Activated T-helper 2 cell treated with anti-CD3 and anti-CD28 coated beads, Interferon-gamma antibody, Interleukin-2, Interleukin-4, amounts not matched to agents 10 μg/mL and 5 μg/mL and 100 μg/mL, durations not matched to agents 14 hours and 24 hours and 36 hours (primary cell): Measurements from ENCODE around the gene KCNK2. TPM values are rescaled to one million over a fixed set of nuclear protein-coding genes. Genes with fewer than 3 reads are reported as not detected.

Source experiments
- DNase-seq: peaks from one replicate; pipeline ENCODE4 v3.0.0; 2021; ENCODE audit warnings: low spot score
- H3K27ac Mint-ChIP-seq: one replicate; pipeline ENCODE4 v1.8.0; 2021; ENCODE audit warnings: mixed read lengths
- H3K27me3 Mint-ChIP-seq: one replicate; pipeline ENCODE4 v1.8.0; 2021; ENCODE audit warnings: low read depth, mixed read lengths
- H3K36me3 Mint-ChIP-seq: one replicate; pipeline ENCODE4 v1.8.0; 2021; ENCODE audit warnings: low read depth, mixed read lengths
- H3K4me1 Mint-ChIP-seq: one replicate; pipeline ENCODE4 v1.8.0; 2021; ENCODE audit warnings: low read depth, mixed read lengths
- H3K4me3 Mint-ChIP-seq: one replicate; pipeline ENCODE4 v1.8.0; 2021; ENCODE audit warnings: low read depth, mild to moderate bottlenecking, moderate library complexity, mixed read lengths
- H3K9me3 Mint-ChIP-seq: one replicate; pipeline ENCODE4 v1.8.0; 2021; ENCODE audit warnings: mixed read lengths
- intact Hi-C: fragments of 100-400 bp; cut with micrococcal nuclease; formaldehyde crosslinking; loops from one replicate; pipeline ENCODE4 v1.15.1; 2023
- total RNA-seq: library from RNA; stranded (reverse); gene quantifications from 2 replicates; pipeline ENCODE4 v1.2.3, GENCODE V29; 2022

The KCNK2 gene
- total RNA-seq, 1 donor from 2014 or later = not detected

GRCh38 chr1:215071078-215071477, 11.5 kb upstream of the KCNK2 start:
- H3K9me3 Mint-ChIP-seq = no peaks in the 10 kb centered on the region
- intact Hi-C loops = no loop called here
- H3K4me3 Mint-ChIP-seq = no peak overlapping the region
- peaks cover 3% of the 10 kb centered on the region for H3K27me3 Mint-ChIP-seq
- H3K36me3 Mint-ChIP-seq = no peaks in the 10 kb centered on the region
- H3K27ac Mint-ChIP-seq = no peak overlapping the region
- DNase-seq = no peak
- no peaks in the 10 kb centered on the region for H3K4me1 Mint-ChIP-seq

GRCh38 chr1:215076322-215076721, 6.2 kb upstream of the KCNK2 start:
- no peaks in the 10 kb centered on the region for H3K9me3 Mint-ChIP-seq
- intact Hi-C loops = no loop called here

GRCh38 chr1:215079456-215079855, 3.1 kb upstream of the KCNK2 start:
- DNase-seq = no peak
- Mint-ChIP-seq H3K4me1 (no peaks in the 10 kb centered on the region), H3K9me3 (no peaks in the 10 kb centered on the region), H3K4me3 (no peak overlapping the region), H3K27me3 (peaks cover 41% of the 10 kb centered on the region), H3K36me3 (no peaks in the 10 kb centered on the region), H3K27ac (no peak overlapping the region)
- intact Hi-C loops = no loop called here

More at GRCh38 chr1:215076322-215076721, 6.2 kb upstream of the KCNK2 start:
- H3K36me3 Mint-ChIP-seq = no peaks in the 10 kb centered on the region
- peaks cover 19% of the 10 kb centered on the region for H3K27me3 Mint-ChIP-seq
- no peak overlapping the region for H3K4me3 Mint-ChIP-seq
- no peaks in the 10 kb centered on the region for H3K4me1 Mint-ChIP-seq
- DNase-seq = no peak
- H3K27ac Mint-ChIP-seq = no peak overlapping the region

GRCh38 chr1:215081661-215082531, 641 bp upstream of the KCNK2 start:
- peaks cover 53% of the 10 kb centered on the region for H3K27me3 Mint-ChIP-seq
- no peaks in the 10 kb centered on the region for H3K36me3 Mint-ChIP-seq
- DNase-seq = no peak
- no peak overlapping the region for H3K4me3 Mint-ChIP-seq
- H3K4me1 Mint-ChIP-seq = no peaks in the 10 kb centered on the region
- H3K9me3 Mint-ChIP-seq = no peaks in the 10 kb centered on the region
- intact Hi-C loops = loop anchor here (10.0 kb wide), 1 partner anchor 443 kb away; no protein-coding TSS in a partner anchor
- H3K27ac Mint-ChIP-seq = no peak overlapping the region

GRCh38 chr1:215083383-215083961, 935 bp downstream of the KCNK2 start:
- H3K36me3 Mint-ChIP-seq = no peaks in the 10 kb centered on the region
- H3K9me3 Mint-ChIP-seq = no peaks in the 10 kb centered on the region
- H3K4me3 Mint-ChIP-seq = no peak overlapping the region
- peaks cover 58% of the 10 kb centered on the region for H3K27me3 Mint-ChIP-seq
- intact Hi-C loops = loop anchor here (10.0 kb wide), 1 partner anchor 441 kb away; no protein-coding TSS in a partner anchor
- no peak overlapping the region for H3K27ac Mint-ChIP-seq
- no peak for DNase-seq
- H3K4me1 Mint-ChIP-seq = no peaks in the 10 kb centered on the region

GRCh38 chr1:215084621-215085020, 2.1 kb downstream of the KCNK2 start:
- Mint-ChIP-seq H3K9me3 (no peaks in the 10 kb centered on the region), H3K27ac (no peak overlapping the region), H3K4me3 (no peak overlapping the region), H3K27me3 (peaks cover 56% of the 10 kb centered on the region), H3K4me1 (no peaks in the 10 kb centered on the region), H3K36me3 (no peaks in the 10 kb centered on the region)
- DNase-seq = no peak
- intact Hi-C loops = loop anchor here (10.0 kb wide), 1 partner anchor 440 kb away; no protein-coding TSS in a partner anchor

- Mint-ChIP-seq H3K36me3 (no peaks in the 10 kb centered on the region), H3K9me3 (no peaks in the 10 kb centered on the region), H3K27me3 (peaks cover 29% of the 10 kb centered on the region), H3K27ac (no peak overlapping the region), H3K4me1 (no peaks in the 10 kb centered on the region), H3K4me3 (no peak overlapping the region)
- intact Hi-C loops = loop anchor here (10.0 kb wide), 1 partner anchor 437 kb away; no protein-coding TSS in a partner anchor
- DNase-seq = no peak
Observed at GRCh38 chr1:215087603-215088002, 5.1 kb downstream of the KCNK2 start.

- DNase-seq = no peak
- Mint-ChIP-seq H3K9me3 (no peaks in the 10 kb centered on the region), H3K4me3 (no peak overlapping the region), H3K27me3 (no peaks in the 10 kb centered on the region), H3K4me1 (no peaks in the 10 kb centered on the region), H3K27ac (no peak overlapping the region), H3K36me3 (no peaks in the 10 kb centered on the region)
- intact Hi-C loops = no loop called here
Observed at GRCh38 chr1:215094381-215094780, 11.8 kb downstream of the KCNK2 start.

GRCh38 chr1:215095524-215095923, 13.0 kb downstream of the KCNK2 start:
- H3K36me3 Mint-ChIP-seq = no peaks in the 10 kb centered on the region
- H3K9me3 Mint-ChIP-seq = no peaks in the 10 kb centered on the region
- H3K27ac Mint-ChIP-seq = no peak overlapping the region
- H3K27me3 Mint-ChIP-seq = no peaks in the 10 kb centered on the region
- no peaks in the 10 kb centered on the region for H3K4me1 Mint-ChIP-seq
- H3K4me3 Mint-ChIP-seq = no peak overlapping the region
- no peak for DNase-seq
- intact Hi-C loops = no loop called here

- no peaks in the 10 kb centered on the region for H3K9me3 Mint-ChIP-seq
- DNase-seq = no peak
- no peak overlapping the region for H3K4me3 Mint-ChIP-seq
- H3K4me1 Mint-ChIP-seq = no peaks in the 10 kb centered on the region
- intact Hi-C loops = no loop called here
- no peaks in the 10 kb centered on the region for H3K36me3 Mint-ChIP-seq
- H3K27ac Mint-ChIP-seq = no peak overlapping the region
- no peaks in the 10 kb centered on the region for H3K27me3 Mint-ChIP-seq
Observed at GRCh38 chr1:215101511-215101910, 19.0 kb downstream of the KCNK2 start.

GRCh38 chr1:215104283-215104682, 21.7 kb downstream of the KCNK2 start:
- H3K4me3 Mint-ChIP-seq = no peak overlapping the region
- intact Hi-C loops = no loop called here
- H3K36me3 Mint-ChIP-seq = no peaks in the 10 kb centered on the region
- no peaks in the 10 kb centered on the region for H3K27me3 Mint-ChIP-seq
- H3K4me1 Mint-ChIP-seq = no peaks in the 10 kb centered on the region
- H3K27ac Mint-ChIP-seq = no peak overlapping the region
- DNase-seq = no peak
- H3K9me3 Mint-ChIP-seq = no peaks in the 10 kb centered on the region

- H3K27ac Mint-ChIP-seq = no peak overlapping the region
- intact Hi-C loops = no loop called here
- no peaks in the 10 kb centered on the region for H3K27me3 Mint-ChIP-seq
- H3K9me3 Mint-ChIP-seq = no peaks in the 10 kb centered on the region
- no peaks in the 10 kb centered on the region for H3K36me3 Mint-ChIP-seq
- H3K4me3 Mint-ChIP-seq = no peak overlapping the region
- H3K4me1 Mint-ChIP-seq = no peaks in the 10 kb centered on the region
- no peak for DNase-seq
Observed at GRCh38 chr1:215106067-215106466, 23.5 kb downstream of the KCNK2 start.

- intact Hi-C loops = no loop called here
- Mint-ChIP-seq H3K27me3 (no peaks in the 10 kb centered on the region), H3K36me3 (no peaks in the 10 kb centered on the region)
Observed at GRCh38 chr1:215109171-215109570, 26.6 kb downstream of the KCNK2 start.

More at GRCh38 chr1:215109171-215109570, 26.6 kb downstream of the KCNK2 start:
- no peak for DNase-seq
- H3K9me3 Mint-ChIP-seq = no peaks in the 10 kb centered on the region
- no peak overlapping the region for H3K4me3 Mint-ChIP-seq
- H3K27ac Mint-ChIP-seq = no peak overlapping the region
- H3K4me1 Mint-ChIP-seq = peaks cover 1% of the 10 kb centered on the region
